HG02642 (cell line): ENCODE measurements around the gene MAG.
A peak's percentile ranks its signal among the peaks of the same experiment; 100 is the strongest.
"Not testable (repeated sequence)": the region's sequence is repeated elsewhere in the genome, so short reads cannot be mapped to it uniquely, and the experiment has no call there.

ENCODE experiments used
- ATAC-seq: cut with Tn5 transposase; IDR thresholded peaks from one replicate; pipeline ENCODE4 v1.9.1; 2021; ENCODE audit warnings: mild to moderate bottlenecking; ENCODE audit not compliant: unreplicated experiment, poor library complexity

MAG gene

DNA sequence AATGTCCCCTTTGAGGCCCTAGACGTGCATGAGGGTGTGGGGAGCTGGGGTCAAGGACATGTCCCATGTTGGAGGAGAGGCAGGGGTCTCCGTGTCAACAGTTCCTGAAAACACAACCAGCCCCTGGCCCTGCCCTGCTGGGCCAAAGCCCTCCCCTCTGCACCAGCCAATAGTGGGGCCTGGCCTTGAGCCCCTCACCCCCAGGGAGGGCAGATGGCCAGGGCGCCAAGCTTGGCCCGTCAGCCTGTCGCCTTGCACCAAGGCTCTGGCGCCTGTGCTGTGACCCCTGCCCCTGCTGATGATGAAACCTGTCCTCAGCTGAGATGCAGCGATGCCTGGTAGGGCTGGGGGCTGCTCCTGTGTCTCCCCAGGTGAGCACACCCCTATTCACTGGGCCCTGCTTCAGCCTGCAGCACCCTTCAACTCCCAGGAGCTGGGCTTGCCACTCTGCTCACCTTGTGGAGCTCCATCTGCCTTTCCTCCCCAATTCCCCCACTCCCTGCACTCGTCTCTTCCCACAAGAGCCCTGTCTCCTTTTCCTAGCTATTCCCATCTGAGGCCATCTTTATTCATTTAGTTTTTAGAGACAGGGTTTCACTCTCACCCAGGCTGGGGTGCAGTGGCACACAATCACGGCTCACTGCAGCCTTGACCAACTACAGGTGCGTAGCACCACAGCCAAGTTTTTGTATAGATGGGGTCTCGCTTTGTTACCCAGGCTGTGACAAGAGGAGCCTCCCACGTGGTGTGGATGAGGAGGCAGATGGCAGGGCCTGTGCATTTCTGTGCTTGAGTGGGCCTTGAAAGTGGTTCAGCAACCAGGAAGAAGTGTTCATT is 11.8 kb upstream of the MAG start:
- no peak for ATAC-seq

DNA sequence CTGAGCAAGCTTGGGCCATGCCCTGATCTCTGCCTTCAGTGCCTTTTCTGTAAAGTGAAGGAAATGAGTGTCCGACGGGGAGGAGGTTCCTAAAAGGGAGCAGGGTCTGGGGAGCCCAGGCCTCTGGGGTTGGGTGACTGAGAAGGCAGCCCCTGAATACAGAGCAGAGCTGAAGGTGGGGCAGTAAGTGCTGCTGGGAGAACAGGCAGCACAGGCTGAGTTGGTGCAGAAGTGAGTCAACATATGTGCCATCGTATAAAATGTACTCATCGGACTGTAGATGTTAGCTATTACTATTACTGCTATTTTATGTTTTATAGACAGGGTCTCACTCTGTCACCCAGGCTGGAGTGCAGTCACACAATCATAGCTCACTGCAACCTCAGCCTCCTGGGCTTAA is 10.7 kb upstream of the MAG start:
- no peak for ATAC-seq

DNA sequence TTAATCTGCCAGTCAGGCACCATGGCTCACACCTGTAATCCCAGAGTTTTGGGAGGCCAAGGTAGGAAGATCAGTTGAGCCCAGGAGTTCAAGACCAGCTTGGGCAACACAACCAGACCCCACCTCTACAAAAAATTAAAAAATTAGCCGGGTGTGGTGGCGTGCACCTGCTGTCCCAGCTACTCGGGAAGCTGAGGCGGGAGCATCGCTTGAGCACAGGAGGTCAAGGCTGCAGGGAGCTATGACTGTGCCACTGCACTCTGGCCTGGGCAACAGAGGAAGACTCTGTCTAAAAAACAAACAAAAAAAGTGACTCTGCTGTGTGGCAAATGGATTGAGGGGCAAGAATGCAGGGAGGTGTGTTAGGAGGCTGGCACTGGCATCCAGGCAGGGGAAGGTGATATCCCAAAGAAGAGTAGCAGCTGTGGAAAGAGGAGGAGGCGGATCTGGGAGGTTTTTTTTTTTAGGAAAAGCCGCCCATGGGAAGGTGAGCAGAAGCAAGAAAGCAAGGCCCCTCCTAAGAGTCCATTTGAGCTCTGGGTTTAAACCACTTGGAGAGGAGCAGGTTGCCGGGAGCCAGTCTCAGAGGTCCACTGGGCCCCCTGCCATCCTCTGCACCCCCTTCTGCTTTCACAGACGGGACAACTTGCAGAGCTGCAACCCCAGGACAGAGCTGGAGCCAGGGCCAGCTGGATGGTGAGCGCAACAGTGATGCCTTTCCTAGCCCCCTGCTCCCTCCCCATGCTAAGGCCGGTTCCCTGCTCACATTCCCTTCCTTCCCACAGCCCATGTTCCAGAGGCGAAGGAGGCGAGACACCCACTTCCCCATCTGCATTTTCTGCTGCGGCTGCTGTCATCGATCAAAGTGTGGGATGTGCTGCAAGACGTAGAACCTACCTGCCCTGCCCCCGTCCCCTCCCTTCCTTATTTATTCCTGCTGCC is 7.5 kb upstream of the MAG start:
- no peak for ATAC-seq

DNA sequence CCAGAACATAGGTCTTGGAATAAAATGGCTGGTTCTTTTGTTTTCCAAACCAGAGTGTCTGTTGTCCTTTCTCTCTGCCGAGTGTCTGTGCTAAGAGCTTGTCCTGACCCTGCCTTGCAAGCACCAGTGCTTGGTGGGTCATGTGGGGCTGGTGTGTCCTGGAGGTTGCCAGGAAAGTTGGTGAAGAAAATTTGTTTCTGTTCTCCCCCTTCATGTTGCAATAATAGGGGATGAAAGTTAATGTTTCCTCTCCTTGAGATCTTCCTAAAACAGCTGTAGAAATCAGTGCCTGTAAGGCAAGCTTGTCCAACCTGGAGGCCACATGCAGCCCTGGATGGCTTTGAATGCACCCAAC is 6.9 kb upstream of the MAG start:
- ATAC-seq = no peak

DNA sequence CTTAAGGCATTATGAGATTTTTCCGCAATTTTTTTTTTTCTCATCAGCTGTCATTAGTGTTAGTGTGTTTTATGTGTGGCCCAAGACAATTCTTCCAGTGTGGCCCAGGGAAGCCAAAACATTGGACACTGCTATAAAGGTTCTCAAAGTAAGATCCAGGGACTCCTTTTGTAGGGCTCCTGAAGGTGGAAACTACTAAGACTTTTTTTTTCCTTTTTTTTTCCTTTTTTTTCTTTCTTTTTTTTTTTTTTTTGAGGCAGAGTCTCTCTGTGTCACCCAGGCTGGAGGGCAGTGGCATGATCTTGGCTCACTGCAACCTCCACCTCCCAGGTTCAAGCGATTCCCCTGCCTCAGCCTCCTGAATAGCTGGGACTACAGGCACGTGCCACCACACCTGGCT is 6.5 kb upstream of the MAG start:
- ATAC-seq = not testable (repeated sequence)

DNA sequence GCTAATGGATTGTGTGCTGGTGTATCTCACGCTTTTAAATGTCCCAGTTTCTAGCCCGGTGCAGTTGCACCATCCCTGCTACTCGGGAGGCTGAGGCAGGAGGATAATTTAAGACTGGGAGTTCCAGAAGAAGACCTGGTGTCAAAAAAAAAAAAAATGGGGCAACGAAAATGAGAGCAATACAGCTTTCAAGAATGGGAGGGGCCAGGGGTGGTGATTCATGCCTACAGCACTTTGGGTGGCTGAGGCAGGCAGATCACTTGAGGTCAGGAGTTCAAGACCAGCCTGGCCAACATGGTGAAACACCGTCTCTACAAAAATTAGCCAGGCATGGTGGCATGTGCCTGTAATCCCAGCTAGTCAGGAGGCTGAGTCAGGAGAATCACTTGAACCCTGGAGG is 5.9 kb upstream of the MAG start:
- ATAC-seq = not testable (repeated sequence)

DNA sequence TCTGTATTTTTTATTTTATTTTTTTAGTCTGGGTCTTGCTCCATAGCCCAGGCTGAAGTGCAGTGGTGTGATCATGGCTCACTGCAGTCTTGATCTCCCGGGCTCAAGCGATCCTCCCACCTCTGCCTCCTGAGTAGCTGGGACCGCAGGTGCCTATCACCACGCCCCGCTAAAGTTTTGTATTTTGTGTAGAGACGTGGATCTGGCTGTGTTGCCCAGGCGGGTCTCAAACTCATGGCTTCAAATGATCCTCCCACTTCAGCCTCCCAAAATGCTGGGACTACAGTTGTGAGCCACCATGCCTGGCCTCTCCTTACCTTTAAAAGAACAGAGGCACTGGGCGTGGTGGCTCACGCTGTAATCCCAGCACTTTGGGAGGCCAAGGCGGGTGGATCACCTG is 4.2 kb upstream of the MAG start:
- ATAC-seq = no peak

DNA sequence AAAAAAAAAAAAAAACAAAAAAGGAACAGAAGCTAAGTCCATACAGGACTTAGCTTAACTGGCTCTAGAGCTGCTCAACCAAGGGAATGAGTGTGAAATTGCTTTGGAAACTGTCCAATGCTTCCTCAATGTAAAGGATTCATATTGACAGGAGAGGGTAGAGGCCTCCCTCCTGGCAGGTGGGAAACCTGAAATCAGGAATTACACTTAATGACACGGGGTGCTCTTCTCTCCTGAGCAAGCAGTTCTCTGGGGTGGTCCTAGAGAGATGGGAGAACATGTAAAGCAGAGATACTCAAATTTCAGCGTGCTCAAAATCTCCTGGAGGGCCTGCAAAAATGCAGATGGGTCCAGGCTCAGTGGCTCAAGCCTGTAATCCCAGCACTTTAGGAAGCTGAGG is 3.6 kb upstream of the MAG start:
- no peak for ATAC-seq

DNA sequence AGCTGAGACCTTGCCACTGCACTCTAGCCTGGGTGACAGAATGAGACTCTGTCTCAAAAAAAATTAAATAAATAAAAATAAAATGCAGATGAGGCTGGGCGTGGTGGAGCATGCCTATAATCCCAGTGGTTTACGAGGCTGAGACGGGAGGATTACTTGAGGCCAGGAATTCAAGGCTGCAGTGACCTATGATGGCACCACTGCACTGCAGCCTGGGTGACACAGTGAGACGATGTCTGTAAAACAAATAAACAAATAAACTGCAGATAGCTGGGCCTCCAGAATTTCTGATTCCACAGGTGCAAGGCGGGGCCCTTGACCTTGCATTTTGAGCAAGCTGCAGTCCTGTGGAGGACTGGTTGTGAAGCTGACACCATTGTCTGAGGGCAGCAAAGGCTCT is 3.1 kb upstream of the MAG start:
- no peak for ATAC-seq

DNA sequence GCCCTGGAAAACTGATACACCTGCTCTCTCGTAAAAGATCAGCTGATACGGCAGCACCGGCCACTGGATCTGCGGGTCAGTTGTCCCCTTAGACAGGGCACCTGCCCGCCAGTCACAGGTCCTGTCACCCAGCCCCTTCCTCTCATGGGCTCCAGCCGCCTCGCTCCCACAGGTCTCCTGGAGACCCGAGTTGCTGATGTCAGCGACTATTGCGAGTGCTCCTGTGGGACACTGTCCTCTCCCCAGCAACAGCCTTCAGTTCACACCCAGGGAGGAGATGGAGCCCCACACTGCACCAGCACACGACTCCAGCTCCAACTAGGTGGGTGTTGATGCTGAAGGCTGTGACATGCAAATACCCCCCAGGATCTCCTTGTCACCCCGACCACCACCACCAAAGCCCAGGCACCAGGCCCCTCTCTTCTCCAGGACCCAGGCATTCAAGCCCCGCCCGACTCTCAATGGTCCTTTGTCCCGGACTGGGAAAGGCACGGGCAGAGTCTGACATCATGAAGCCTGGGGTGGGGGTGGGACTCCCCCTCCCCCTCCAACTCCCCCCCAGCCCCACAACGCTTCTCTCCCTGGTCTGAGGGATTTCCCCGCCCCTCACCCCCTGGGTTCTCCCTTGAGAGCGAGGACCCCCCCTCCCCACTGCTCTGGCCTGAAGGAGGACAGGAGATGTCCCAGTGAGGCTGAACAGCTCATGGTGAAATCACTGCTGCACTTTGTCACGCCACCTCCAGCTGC is 1.4 kb upstream of the MAG start:
- no peak for ATAC-seq

DNA sequence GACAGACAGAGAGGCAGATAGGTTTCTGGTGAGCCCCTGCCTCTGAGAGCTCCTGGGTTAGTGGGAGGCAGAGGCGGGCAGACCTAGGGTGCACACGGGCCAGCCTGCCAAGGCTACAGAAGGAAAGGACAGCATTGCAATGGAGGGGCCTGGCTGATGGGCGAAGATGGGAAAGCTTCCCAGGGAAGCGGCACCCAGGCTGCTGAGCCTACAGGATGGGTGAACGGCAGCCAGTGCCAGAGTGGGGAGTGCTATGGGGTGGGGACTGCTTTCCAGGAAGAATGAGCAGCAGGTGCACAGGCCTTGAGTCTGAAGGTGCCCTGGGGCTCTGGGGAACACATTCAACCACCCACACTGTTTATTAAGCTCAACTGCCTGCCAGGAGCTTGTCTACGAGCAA is 702 bp upstream of the MAG start:
- no peak for ATAC-seq

DNA sequence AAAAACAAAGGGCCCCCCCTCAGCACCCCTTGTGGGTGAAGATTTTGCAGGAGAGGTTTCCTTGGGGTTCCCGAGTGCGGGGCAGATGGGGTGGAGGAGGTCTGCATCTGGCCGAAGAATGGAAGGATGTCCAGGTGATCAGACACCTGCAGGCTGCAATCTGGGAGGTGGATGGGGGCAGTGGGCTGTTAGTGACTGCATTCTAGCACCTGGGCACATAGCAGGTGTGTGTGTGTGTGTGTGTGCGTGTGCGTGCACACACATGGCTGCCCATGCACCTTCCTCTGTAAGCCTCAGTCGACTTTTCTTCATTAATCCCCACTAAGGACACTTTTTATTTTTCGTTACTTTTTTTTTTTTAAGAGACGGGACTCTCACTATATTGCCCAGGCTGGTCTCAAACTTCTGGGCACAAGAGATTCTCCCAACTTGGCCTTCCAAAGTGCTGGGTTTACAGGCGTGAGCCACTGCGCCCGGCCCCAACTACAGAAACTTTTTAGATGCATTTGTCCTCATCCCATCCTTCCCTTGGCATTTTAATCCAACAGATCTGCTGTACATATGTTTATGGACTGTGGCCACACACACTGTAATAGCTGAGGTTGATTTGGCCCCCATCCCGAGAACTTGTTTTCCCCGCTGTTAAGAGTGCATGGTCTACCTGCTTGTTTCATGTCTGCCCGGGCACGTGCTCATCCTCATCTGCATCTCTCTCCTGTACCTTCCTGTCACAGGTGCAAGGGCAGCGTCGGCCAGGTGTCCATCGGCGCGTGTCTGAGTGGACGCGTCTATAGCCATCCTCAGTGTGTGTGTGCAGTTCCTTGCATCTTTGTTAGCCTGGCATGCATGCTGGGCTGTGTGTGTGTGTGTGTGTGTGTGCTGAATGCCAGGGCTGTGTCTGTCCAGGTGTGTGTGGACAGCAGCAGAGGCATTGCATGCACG is 731 bp downstream of the MAG start:
- no peak for ATAC-seq

DNA sequence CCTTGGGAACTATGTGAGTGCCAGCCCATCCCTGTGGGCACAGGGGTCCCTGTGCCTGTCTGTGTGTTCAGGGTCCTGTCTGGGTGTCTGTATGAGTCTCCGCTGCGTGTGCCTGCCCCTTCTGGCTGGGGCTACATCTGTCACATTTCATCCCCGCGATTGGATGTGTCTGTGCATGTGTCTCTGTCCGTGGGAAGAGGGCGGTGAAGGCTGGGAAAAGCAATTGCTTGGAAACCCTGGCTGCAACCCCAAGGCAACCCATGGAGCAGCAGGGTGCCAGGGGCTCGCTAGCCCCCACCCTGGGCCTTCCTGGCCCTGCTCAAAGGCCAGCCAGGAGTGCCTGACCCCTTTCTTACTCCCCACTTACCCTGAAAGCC is 1.4 kb downstream of the MAG start:
- no peak for ATAC-seq

DNA sequence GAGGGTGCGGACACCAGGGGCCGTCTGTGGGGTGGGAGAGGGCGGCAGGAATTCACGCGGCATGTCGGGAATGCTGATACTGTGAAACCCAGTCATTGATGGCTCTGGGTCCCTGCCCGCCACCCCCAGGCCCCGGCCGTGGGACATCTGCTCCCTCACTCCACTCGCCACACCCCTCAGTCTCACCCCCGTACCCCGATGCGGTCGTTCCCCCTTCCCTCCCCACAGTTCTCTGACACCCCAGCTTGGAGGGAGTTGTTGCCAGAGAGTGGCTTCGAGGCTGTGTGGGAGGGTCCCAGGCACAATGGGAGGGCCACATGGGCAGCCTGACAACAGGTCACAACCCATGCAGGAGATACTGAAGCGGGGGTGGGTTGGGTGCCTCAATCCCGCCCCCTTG is 1.8 kb downstream of the MAG start:
- no peak for ATAC-seq

DNA sequence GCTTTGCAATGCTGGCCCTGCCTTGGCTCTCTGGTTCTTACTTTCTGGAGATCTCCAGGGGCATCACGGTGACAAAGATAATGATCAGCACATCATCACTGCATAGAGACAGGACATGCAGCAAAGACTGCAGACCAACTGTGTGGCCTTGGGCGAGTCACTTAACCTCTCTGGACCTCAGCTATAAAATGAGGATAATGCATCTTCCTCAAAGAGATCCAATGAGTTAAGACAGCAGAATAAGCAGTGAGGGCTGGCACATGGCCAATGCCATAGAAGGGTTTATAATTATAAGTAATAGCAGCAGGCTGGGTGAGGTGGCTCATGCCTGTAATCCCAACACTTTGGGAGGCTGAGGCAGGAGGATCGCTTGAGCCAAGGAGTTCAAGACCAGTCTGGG is 2.4 kb downstream of the MAG start:
- ATAC-seq = no peak

DNA sequence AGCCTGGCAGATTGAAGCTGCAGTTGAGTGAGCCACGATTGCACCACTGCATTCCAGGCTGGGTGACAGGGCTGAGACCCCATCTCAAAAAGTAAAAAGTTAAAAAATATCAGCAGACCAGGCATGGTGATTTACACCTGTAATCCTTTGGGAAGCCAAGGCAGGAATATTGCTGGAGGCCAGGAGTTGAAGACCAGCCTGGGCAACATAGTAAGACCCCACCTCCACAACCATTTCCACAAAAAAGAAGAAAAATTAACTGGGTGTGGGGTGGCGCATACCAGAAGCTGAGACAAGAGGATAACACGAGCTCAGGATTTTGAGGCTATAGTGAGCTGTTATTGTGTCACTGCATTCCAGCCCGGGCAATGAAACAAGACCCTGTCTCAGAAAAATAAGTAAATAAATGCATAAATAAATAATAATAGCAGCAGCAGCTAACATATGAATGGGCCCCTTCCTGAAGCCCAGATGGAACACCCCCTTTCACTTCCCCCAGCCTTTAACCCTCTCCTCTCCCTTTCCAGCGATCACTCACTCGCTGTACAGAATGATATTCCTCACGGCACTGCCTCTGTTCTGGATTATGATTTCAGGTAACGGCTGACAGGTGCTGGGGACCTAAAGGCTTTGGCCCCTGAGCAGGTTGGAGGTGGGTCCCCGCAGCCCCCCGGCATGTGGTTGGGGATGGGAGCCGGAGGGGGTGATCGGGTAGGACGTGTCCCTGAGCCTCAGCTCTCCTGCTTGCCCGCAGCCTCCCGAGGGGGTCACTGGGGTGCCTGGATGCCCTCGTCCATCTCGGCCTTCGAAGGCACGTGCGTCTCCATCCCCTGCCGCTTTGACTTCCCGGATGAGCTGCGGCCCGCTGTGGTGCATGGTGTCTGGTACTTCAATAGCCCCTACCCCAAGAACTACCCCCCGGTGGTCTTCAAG is 3.2 kb downstream of the MAG start:
- no peak for ATAC-seq

DNA sequence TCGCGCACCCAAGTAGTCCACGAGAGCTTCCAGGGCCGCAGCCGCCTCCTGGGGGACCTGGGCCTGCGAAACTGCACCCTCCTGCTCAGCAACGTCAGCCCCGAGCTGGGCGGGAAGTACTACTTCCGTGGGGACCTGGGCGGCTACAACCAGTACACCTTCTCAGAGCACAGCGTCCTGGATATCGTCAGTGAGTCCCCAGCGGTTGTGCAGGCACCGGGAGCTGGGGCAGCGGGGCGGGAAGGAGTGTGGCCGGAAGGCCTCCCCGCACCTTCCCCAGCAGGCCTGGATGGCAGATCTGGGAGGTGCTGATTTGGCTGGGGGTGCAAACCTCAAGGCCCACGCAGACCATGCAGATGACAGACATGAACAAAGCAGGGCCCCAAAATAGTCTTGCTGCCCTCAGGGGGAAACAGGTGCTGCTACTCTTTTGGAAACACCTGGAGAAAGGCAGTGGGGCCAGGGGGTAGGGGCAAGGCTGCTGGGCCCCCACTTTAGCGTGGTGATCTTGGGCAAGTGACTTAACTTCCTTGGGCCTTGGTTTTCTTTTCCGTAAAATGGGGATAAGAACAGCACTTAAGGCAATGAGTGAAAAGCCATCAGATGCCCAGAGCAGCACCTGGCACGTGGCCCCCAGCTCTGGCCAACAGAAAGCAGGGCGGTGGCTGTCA is 4.0 kb downstream of the MAG start:
- peak; percentile 44 for ATAC-seq
